ENCODE measurements around the gene GPR18.

GPR18 gene

GRCh38 chr13:99276706-99277105 is 18.5 kb upstream of the GPR18 start:
- Histone ChIP-seq H3K14ac (ENCODE audit: low read length) (no peak overlapping the region), H3K4me2 (ENCODE audit: low read length) (no peak overlapping the region), H3K9me3 (ENCODE audit: insufficient read depth, low read depth, low read length) (peaks cover 1% of the 10 kb centered on the region), H4K12ac (ENCODE audit: low read depth, low read length) (no peak overlapping the region), H2BK5ac (ENCODE audit: low read depth, low read length, poor library complexity) (no peak overlapping the region), H3K27me3 (ENCODE audit: insufficient read depth, low read length) (no peaks in the 10 kb centered on the region), H2BK120ac (ENCODE audit: insufficient read depth, low read length, poor library complexity) (no peak overlapping the region), H3K4ac (ENCODE audit: low read depth, low read length) (no peak overlapping the region), H3K79me2 (ENCODE audit: control insufficient read depth, insufficient read depth, low read length, poor library complexity) (no peaks in the 10 kb centered on the region), H3K9ac (ENCODE audit: low read length) (no peak overlapping the region), H3K4me1 (ENCODE audit: control insufficient read depth in 1 of 2, insufficient read depth in 2 of 2, low read length in 2 of 2) (no peaks in the 10 kb centered on the region), H3K18ac (ENCODE audit: low read length) (no peak overlapping the region), H3K79me1 (ENCODE audit: low read length) (no peaks in the 10 kb centered on the region), H2BK12ac (ENCODE audit: low read length) (no peak overlapping the region), H4K8ac (ENCODE audit: low read depth, low read length) (no peak overlapping the region), H3K23ac (ENCODE audit: low read length) (no peak overlapping the region), H2AFZ (ENCODE audit: insufficient read depth, low read length, poor library complexity) (no peak overlapping the region), H3K36me3 (ENCODE audit: control insufficient read depth in 1 of 2, insufficient read depth in 2 of 2, low read length in 2 of 2) (peaks cover 0 to 6% of the 10 kb centered on the region in 2 experiments), H2AK5ac (ENCODE audit: low read length) (no peak overlapping the region), H3K27ac (ENCODE audit: low read depth, low read length) (no peak overlapping the region), H4K91ac (ENCODE audit: low read depth, low read length) (no peak overlapping the region), H3K4me3 (ENCODE audit: low read depth, low read length) (no peak overlapping the region)
- no CpG with 5 or more reads among the region's 2 CpGs for WGBS (ENCODE audit: extremely low coverage, insufficient coverage, insufficient read length)
- DNase-seq = no peak

- Histone ChIP-seq H3K27me3 (ENCODE audit: insufficient read depth, low read length) (no peaks in the 10 kb centered on the region), H4K8ac (ENCODE audit: low read depth, low read length) (no peak overlapping the region), H3K27ac (ENCODE audit: low read depth, low read length) (no peak overlapping the region), H4K12ac (ENCODE audit: low read depth, low read length) (no peak overlapping the region), H3K79me2 (ENCODE audit: control insufficient read depth, insufficient read depth, low read length, poor library complexity) (no peaks in the 10 kb centered on the region), H2AFZ (ENCODE audit: insufficient read depth, low read length, poor library complexity) (no peak overlapping the region), H3K4me1 (ENCODE audit: control insufficient read depth in 1 of 2, insufficient read depth in 2 of 2, low read length in 2 of 2) (no peaks in the 10 kb centered on the region), H3K9ac (ENCODE audit: low read length) (no peak overlapping the region), H3K18ac (ENCODE audit: low read length) (no peak overlapping the region), H3K36me3 (ENCODE audit: control insufficient read depth in 1 of 2, insufficient read depth in 2 of 2, low read length in 2 of 2) (peaks cover 0 to 4% of the 10 kb centered on the region in 2 experiments), H3K4ac (ENCODE audit: low read depth, low read length) (no peak overlapping the region), H2BK12ac (ENCODE audit: low read length) (no peak overlapping the region), H4K91ac (ENCODE audit: low read depth, low read length) (no peak overlapping the region), H3K9me3 (ENCODE audit: insufficient read depth, low read depth, low read length) (peaks cover 1% of the 10 kb centered on the region), H3K4me2 (ENCODE audit: low read length) (no peak overlapping the region), H3K79me1 (ENCODE audit: low read length) (no peaks in the 10 kb centered on the region), H3K23ac (ENCODE audit: low read length) (no peak overlapping the region), H3K14ac (ENCODE audit: low read length) (no peak overlapping the region), H2BK120ac (ENCODE audit: insufficient read depth, low read length, poor library complexity) (no peak overlapping the region), H2AK5ac (ENCODE audit: low read length) (no peak overlapping the region), H2BK5ac (ENCODE audit: low read depth, low read length, poor library complexity) (no peak overlapping the region), H3K4me3 (ENCODE audit: low read depth, low read length) (no peak overlapping the region)
- WGBS (ENCODE audit: extremely low coverage, insufficient coverage, insufficient read length) = no CpG with 5 or more reads among the region's 1 CpG
- no peak for DNase-seq
These were observed 16.9 kb upstream of the GPR18 start for GRCh38 chr13:99275093-99275469.

GRCh38 chr13:99273128-99273527 is 14.9 kb upstream of the GPR18 start:
- Histone ChIP-seq H3K79me1 (ENCODE audit: low read length) (no peaks in the 10 kb centered on the region), H4K12ac (ENCODE audit: low read depth, low read length) (no peak overlapping the region), H3K9me3 (ENCODE audit: insufficient read depth, low read depth, low read length) (peaks cover 1% of the 10 kb centered on the region), H2AK5ac (ENCODE audit: low read length) (no peak overlapping the region), H2BK12ac (ENCODE audit: low read length) (no peak overlapping the region), H3K4me2 (ENCODE audit: low read length) (no peak overlapping the region), H3K9ac (ENCODE audit: low read length) (no peak overlapping the region), H3K4me1 (ENCODE audit: control insufficient read depth in 1 of 2, insufficient read depth in 2 of 2, low read length in 2 of 2) (no peaks in the 10 kb centered on the region), H3K27me3 (ENCODE audit: insufficient read depth, low read length) (no peaks in the 10 kb centered on the region), H3K27ac (ENCODE audit: low read depth, low read length) (no peak overlapping the region), H2BK5ac (ENCODE audit: low read depth, low read length, poor library complexity) (no peak overlapping the region), H3K4me3 (ENCODE audit: low read depth, low read length) (no peak overlapping the region), H3K79me2 (ENCODE audit: control insufficient read depth, insufficient read depth, low read length, poor library complexity) (no peaks in the 10 kb centered on the region), H4K91ac (ENCODE audit: low read depth, low read length) (no peak overlapping the region), H2AFZ (ENCODE audit: insufficient read depth, low read length, poor library complexity) (no peak overlapping the region), H3K14ac (ENCODE audit: low read length) (no peak overlapping the region), H4K8ac (ENCODE audit: low read depth, low read length) (no peak overlapping the region), H3K4ac (ENCODE audit: low read depth, low read length) (no peak overlapping the region), H3K23ac (ENCODE audit: low read length) (no peak overlapping the region), H3K36me3 (ENCODE audit: control insufficient read depth in 1 of 2, insufficient read depth in 2 of 2, low read length in 2 of 2) (peaks cover 0 to 4% of the 10 kb centered on the region in 2 experiments), H3K18ac (ENCODE audit: low read length) (no peak overlapping the region), H2BK120ac (ENCODE audit: insufficient read depth, low read length, poor library complexity) (no peak overlapping the region)
- DNase-seq = no peak
- no CpG with 5 or more reads among the region's 2 CpGs for WGBS (ENCODE audit: extremely low coverage, insufficient coverage, insufficient read length)

- no peaks in the 10 kb centered on the region for H3K27me3 ChIP-seq (ENCODE audit: insufficient read depth, low read length)
- H2BK5ac ChIP-seq (ENCODE audit: low read depth, low read length, poor library complexity) = no peak overlapping the region
- H3K4me1 ChIP-seq (ENCODE audit: control insufficient read depth in 1 of 2, insufficient read depth in 2 of 2, low read length in 2 of 2) = no peaks in the 10 kb centered on the region
- no peak overlapping the region for H3K27ac ChIP-seq (ENCODE audit: low read depth, low read length)
- no peak overlapping the region for H3K23ac ChIP-seq (ENCODE audit: low read length)
- no peak for DNase-seq
- no peaks in the 10 kb centered on the region for H3K79me1 ChIP-seq (ENCODE audit: low read length)
- H4K12ac ChIP-seq (ENCODE audit: low read depth, low read length) = no peak overlapping the region
- no peak overlapping the region for H3K4ac ChIP-seq (ENCODE audit: low read depth, low read length)
- H2BK120ac ChIP-seq (ENCODE audit: insufficient read depth, low read length, poor library complexity) = no peak overlapping the region
- H3K4me2 ChIP-seq (ENCODE audit: low read length) = no peak overlapping the region
- peaks cover 4% of the 10 kb centered on the region in 2 experiments for H3K36me3 ChIP-seq (ENCODE audit: control insufficient read depth in 1 of 2, insufficient read depth in 2 of 2, low read length in 2 of 2)
- no peak overlapping the region for H3K14ac ChIP-seq (ENCODE audit: low read length)
- H2AK5ac ChIP-seq (ENCODE audit: low read length) = no peak overlapping the region
- H3K79me2 ChIP-seq (ENCODE audit: control insufficient read depth, insufficient read depth, low read length, poor library complexity) = no peaks in the 10 kb centered on the region
- WGBS (ENCODE audit: extremely low coverage, insufficient coverage, insufficient read length) = no CpG with 5 or more reads among the region's 2 CpGs
- no peak overlapping the region for H4K8ac ChIP-seq (ENCODE audit: low read depth, low read length)
- H3K4me3 ChIP-seq (ENCODE audit: low read depth, low read length) = no peak overlapping the region
- H2AFZ ChIP-seq (ENCODE audit: insufficient read depth, low read length, poor library complexity) = no peak overlapping the region
- H4K91ac ChIP-seq (ENCODE audit: low read depth, low read length) = no peak overlapping the region
- no peak overlapping the region for H3K18ac ChIP-seq (ENCODE audit: low read length)
- peaks cover 1% of the 10 kb centered on the region for H3K9me3 ChIP-seq (ENCODE audit: insufficient read depth, low read depth, low read length)
- H3K9ac ChIP-seq (ENCODE audit: low read length) = no peak overlapping the region
- no peak overlapping the region for H2BK12ac ChIP-seq (ENCODE audit: low read length)
These were observed 14.3 kb upstream of the GPR18 start for GRCh38 chr13:99272481-99272880.
